HTERT RPE-1 (cell line): ENCODE results near the gene EPHA5.
"Not testable (repeated sequence)": the region's sequence is repeated elsewhere in the genome, so short reads cannot be mapped to it uniquely, and the experiment has no call there.

Experiments
- in situ Hi-C: fragments of 300-500 bp; cut with MboI; formaldehyde crosslinking; loops from 4 replicates; pipeline ENCODE4 v1.14.3; 2020; ENCODE audit warnings: low sequenced_read_pairs

Gene EPHA5

DNA sequence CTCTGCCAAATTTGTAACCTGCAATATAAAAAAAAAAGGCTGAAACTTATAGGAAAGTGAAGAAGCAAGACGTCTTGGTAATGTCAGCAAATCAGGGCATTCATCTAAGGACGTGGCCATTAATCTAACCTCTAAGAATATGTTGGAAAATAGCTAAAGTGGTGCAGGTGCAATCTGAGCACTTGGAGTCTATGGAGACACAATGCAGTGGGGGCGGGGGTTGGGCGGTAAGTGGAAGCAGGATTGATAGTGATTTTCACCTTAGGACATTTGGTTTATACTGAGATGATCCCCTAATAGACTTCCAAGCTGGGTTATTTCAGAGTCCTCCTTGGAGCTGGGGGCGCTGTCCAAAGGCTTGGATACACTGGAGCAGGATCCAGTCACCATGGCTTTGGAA is 283.4 kb downstream of the EPHA5 start:
- in situ Hi-C loops: no loop called here

DNA sequence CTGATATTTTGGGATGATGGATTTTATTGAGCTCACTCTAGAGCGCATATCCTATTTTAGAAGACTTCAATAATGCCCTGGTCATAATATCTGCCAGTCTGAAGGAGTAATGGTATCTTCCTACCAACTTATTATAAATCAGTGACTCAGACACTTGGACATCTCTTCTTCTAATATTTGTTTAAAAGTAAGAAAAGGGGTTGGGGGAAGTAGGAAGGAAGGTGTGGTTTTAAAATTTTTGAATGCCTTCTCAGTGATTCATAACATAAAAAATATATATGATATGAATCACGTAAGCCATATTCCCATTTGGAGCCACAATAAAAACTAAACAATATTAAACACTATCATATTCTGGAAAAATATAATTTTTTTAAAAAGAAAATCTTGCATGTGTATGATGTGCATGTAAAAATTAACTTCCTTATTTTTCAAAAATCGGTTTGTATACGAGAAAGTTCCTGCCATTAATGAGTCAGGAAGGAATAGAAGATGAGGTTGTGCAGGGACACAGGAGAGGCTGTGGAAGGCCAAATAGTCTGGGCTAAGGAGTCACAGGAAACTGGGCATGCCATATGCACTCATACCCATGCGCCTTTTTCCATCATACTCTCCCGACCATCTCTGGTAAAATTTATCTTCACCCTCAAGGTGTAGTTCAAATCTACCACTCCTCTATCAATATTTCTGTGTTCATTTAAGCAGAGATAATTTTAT is 286.5 kb downstream of the EPHA5 start:
- in situ Hi-C loops: no loop called here

- in situ Hi-C loops: no loop called here
These were observed 288.6 kb downstream of the EPHA5 start for GRCh38 chr4:65381648-65382047.

- in situ Hi-C loops: no loop called here
These were observed 299.6 kb downstream of the EPHA5 start for GRCh38 chr4:65370709-65371108.

DNA sequence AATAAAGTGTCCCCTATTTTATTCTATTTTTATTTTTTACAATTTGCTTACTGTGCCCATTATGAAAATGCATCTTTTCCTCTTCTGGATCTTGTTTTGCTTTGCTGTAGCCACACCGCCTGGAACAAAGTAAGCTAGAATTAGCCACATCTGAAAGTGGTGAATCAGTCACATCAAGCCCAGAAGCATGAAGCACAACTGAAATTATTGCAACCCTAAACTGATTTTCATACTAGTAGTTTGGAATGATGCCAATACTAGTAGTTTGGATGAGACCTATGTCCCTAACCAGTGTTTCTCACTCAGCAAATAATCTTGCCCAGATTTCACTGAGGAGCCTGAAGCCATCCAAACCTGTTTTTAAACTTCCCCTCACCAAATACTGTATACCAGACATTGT is 303.0 kb downstream of the EPHA5 start:
- in situ Hi-C loops: no loop called here

- in situ Hi-C loops: no loop called here
These were observed 311.4 kb downstream of the EPHA5 start for GRCh38 chr4:65358914-65359313.

- in situ Hi-C loops: no loop called here
These were observed 317.2 kb downstream of the EPHA5 start for GRCh38 chr4:65353098-65353497.

DNA sequence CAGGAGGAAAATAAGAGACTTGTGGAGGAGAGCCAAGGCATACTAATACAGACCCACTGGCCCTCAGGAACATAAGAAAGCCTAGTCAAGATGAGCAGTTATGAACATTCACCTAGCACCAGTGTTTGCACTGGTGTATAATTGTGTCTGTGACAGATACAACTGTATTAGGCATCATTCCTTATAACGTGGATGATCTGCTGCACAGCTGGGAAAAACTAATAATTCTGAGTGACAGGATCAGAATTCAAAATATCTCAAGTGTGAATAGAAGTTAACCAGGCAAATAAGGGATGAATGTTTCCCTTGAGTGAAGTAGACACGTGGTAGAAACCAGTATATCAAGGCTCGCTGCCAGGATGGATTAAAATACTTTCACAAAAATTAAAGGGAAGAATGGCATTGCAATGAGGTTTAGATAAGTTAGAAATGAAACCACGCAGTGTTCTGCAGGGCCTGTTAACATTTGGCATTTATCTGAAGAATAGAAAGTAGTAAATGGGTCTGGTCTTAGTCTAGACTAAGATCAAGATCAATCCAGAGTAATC is 325.9 kb downstream of the EPHA5 start:
- in situ Hi-C loops: no loop called here

GRCh38 chr4:65343342-65343741 is 326.9 kb downstream of the EPHA5 start:
- in situ Hi-C loops: no loop called here

DNA sequence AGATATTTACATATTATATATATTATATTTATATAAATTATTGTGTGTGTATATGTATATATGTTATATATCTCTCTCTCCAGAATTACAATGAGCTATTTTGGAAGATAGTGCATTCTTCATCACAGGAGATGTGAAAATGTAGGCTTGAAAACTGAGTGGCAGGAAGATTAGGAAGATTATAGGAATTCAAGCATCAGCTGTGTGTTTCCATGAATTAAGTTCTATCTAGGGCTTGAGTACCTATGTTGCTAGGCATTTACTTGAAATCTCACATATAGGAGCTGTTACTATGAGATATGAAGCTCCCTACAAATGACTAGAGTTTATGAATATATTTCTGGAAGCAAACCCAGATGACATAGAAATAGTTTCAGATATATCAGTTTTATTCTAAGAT is 328.7 kb downstream of the EPHA5 start:
- in situ Hi-C loops: no loop called here

GRCh38 chr4:65340382-65341109 is 329.7 kb downstream of the EPHA5 start:
- in situ Hi-C loops: no loop called here

- in situ Hi-C loops: no loop called here
These were observed 332.9 kb downstream of the EPHA5 start for GRCh38 chr4:65337371-65337770.

- in situ Hi-C loops: no loop called here
These were observed 333.8 kb downstream of the EPHA5 start for GRCh38 chr4:65336465-65336864.

DNA sequence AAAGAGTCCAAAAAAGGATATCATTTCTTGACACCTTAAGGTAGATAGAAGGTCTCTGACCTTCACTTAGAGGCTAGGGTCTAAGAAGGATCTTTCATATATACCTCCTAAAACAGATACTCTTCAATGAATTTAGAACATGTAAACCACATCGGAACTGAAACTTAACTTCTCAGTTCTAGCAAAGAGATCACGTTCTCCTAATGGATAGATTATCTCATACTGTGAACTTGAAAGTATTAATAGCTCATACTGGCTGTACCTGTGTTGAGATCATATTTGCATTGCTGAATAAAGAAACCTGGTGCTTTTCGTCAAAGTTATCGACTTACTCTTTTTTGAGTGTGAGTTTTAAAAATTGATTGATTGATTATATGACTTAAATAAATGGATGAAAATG is 353.8 kb downstream of the EPHA5 start:
- in situ Hi-C loops: no loop called here

DNA sequence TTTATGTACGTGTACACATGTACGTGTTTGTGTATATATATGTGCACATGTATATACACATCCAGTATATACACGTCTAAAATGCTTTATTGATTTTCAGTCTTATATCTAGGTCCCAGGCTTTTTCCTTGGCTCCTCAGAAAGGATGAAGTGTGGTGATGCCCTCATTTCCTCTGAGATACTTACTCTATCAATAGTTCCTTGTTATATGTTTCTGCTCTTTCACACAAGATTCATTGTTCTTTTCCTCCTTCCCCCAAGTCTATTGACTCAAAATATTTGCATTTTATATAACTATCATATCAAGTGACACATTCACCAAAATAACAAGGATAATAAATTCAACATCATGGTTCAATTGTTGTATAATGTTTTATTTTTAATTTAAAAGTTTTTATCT is 359.2 kb downstream of the EPHA5 start:
- in situ Hi-C loops: no loop called here

- in situ Hi-C loops: no loop called here
These were observed 359.7 kb downstream of the EPHA5 start for GRCh38 chr4:65310586-65310985.

GRCh38 chr4:65308626-65309025 is 361.7 kb downstream of the EPHA5 start:
- in situ Hi-C loops: not testable (repeated sequence)

- in situ Hi-C loops: no loop called here
These were observed 368.1 kb downstream of the EPHA5 start for GRCh38 chr4:65302145-65302544.

DNA sequence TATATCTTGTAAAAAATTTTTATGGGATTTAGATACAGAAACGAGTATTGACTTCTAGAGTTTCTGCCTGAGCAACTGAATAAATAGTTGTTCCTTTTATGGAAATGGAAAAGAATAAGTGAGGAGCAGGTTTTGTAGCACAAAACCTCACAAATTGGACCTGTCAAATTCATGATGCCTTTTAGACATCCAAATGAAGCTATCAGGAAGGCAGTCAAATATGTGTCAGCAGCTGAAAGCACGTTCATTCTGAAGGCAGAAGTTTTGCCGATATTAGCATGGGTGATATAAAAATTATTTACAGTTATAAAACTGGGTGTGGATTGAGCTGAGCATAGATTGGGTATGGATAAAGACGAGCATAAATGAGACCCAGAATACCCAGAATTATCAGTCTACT is 374.0 kb downstream of the EPHA5 start:
- in situ Hi-C loops: no loop called here

DNA sequence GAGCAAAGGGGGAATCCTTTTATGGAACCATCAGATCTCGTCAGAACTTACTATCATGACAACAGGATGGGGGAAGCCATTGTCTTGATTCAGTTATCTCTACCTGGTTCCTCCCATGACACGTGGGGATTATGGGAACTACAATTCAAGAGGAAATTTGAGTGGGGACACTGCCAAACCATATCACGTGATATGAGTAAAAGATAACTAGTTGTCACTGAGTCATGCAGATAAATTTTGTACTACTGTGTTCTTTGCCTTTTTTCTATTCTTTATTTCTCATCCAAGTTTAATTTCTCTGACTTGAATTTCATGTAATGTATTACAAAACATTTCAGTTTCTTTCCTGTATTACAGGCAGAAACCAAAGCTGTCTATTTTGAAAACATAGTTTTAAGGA is 383.2 kb downstream of the EPHA5 start:
- in situ Hi-C loops: no loop called here
